ENCODE data around the gene PTPN3.
"Not testable (repeated sequence)": the region's sequence is repeated elsewhere in the genome, so short reads cannot be mapped to it uniquely, and the experiment has no call there.

The PTPN3 gene, protein sequence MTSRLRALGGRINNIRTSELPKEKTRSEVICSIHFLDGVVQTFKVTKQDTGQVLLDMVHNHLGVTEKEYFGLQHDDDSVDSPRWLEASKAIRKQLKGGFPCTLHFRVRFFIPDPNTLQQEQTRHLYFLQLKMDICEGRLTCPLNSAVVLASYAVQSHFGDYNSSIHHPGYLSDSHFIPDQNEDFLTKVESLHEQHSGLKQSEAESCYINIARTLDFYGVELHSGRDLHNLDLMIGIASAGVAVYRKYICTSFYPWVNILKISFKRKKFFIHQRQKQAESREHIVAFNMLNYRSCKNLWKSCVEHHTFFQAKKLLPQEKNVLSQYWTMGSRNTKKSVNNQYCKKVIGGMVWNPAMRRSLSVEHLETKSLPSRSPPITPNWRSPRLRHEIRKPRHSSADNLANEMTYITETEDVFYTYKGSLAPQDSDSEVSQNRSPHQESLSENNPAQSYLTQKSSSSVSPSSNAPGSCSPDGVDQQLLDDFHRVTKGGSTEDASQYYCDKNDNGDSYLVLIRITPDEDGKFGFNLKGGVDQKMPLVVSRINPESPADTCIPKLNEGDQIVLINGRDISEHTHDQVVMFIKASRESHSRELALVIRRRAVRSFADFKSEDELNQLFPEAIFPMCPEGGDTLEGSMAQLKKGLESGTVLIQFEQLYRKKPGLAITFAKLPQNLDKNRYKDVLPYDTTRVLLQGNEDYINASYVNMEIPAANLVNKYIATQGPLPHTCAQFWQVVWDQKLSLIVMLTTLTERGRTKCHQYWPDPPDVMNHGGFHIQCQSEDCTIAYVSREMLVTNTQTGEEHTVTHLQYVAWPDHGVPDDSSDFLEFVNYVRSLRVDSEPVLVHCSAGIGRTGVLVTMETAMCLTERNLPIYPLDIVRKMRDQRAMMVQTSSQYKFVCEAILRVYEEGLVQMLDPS

DNA sequence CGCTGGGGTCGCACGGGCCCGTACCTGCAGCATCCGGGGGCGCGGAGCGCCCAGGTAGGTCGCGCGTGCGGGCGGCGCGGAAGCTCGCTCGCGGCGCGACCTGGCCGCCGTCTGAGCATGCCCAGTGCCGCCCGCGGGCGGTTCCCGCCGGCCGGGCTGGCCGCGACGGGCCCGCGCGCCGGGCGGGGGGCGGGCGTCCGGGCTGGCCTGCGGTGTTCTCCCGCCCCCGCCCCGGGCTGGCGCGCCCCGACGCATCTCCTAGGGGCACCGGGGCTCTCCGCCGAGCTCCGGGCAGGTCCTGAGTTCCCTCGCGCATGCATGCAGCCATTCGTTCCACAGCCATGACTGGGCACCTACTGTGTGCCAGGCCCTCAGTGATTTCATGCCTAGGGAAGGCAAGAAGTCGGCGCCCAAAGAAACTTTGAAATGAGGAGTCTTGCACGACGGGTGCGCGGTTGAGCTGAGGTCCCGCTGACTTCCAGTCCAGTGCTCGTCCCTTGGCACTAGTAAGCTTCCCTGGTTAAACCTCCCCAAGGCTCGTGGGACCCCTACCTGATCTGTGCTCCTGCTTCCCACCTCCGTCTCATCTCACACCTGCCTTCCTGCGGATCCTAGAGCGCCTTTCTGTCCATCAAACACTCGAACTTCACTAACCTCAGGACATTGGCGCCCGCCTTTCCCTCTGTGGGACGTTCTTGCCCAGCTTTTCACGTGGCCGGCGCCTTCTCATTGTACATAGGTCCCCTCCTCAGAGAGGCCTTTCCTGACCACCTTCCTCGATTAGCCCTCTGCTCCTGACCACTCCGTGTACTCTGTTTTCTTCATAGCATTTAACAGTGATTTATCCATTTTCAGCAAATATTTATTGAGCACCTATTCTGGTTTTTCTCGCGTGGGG, at the start of gene PTPN3:
TSS of gene PTPN3 (minus strand) at position 113 of the 898 bp plus-strand sequence. CDS start 34,873 bp downstream, outside the sequence.
- in situ Hi-C loops (cut with MboI; ENCODE audit: low sequenced_read_pairs): no loop called here

DNA sequence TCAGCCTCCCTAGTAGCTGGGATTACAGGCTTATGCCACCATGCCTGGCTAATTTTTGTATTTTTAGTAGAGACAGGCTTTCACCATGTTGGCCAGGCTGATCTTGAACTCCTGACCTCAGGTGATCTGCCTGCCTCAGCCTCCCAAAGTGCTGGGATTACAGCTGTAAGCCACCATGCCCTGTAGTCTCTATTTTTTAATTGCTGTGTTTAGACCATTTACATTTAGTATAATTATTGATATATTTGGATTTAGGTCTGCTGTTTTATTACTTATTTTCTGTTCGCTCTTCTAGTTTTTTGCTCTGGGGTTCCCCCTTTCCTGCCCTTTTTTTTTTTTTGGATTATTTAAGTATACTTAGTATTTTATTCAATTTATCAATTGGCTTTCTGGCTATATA, 46.8 kb upstream of the PTPN3 start:
- in situ Hi-C loops (cut with MboI; ENCODE audit: low sequenced_read_pairs): not testable (repeated sequence)

DNA sequence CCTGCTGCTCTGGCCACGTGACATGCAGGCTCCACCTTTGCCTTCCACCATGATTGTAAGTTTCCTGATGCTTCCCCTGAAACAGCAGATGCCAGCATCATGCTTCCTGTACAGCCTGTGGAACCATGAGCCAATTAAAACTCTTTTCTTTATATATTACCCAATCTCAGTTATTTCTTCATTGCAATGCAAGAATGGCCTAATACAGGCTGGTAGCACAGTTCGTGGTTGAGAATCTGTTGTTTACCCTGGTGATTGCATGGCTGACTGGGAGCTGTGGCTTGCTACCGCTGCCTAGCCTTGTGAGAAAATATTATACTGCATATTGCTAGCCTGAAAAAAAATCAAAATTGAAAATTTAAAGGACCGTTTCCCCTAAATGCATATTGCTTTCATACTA, 44.8 kb upstream of the PTPN3 start:
- in situ Hi-C loops (cut with MboI; ENCODE audit: low sequenced_read_pairs): no loop called here

DNA sequence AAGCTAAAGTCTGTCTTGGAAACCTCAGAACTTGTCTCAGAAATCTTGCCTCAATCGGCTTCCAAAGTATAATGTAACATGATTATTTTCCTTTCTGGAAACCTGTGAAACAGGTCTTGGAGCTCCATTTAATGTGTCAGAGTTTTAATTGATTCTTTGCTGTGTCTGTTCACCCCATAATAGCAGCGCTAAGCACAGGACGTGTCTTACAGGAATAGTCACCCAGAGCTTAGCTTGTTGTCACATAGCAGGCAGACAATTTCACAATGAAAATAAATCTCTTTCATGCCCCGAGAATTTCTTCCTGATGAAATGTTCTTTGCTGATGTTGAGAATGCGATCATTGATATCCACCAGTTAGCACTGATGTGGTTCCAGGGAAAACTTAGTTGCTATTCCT, 40.2 kb upstream of the PTPN3 start:
- in situ Hi-C loops (cut with MboI; ENCODE audit: low sequenced_read_pairs): no loop called here

DNA sequence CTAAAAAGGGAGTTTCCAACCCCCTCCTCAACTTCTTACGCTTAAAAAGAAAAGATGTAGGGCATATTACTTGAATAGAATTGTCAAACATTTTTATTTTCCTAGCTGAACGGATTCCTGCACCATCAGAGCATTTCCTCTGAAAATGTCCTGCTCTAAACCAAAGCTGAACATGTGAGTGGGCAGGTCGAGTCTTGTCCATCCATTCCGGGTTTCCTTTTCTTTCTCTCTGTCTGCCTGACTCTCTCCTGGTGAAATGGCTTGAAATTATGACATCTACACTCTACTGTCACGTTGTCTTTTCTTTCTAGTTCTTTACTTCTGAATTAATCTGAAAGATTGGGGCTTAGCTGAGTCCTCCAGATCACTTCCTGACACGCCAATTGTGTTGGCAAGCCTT, 39.2 kb upstream of the PTPN3 start:
- in situ Hi-C loops (cut with MboI; ENCODE audit: low sequenced_read_pairs): no loop called here

DNA sequence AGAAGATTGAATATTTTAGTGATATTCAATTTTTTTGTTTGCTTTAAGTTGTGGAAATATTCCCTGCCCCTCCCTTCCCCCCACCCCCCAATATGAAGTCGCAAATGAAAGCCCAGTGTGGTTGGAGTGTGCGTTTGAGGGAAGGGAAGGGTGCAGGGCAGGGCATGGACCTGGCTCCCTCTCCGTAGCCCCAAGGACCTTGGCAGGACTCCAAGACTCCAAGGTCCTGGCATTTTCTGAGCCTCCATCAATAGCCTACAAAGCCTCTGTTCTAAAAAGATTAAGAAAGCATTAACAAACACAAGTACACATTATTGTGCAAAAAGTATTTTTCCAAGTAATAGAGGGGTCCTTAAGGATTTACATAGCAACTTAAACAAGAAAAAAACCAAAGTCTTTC, 38.8 kb upstream of the PTPN3 start:
- in situ Hi-C loops (cut with MboI; ENCODE audit: low sequenced_read_pairs): no loop called here

DNA sequence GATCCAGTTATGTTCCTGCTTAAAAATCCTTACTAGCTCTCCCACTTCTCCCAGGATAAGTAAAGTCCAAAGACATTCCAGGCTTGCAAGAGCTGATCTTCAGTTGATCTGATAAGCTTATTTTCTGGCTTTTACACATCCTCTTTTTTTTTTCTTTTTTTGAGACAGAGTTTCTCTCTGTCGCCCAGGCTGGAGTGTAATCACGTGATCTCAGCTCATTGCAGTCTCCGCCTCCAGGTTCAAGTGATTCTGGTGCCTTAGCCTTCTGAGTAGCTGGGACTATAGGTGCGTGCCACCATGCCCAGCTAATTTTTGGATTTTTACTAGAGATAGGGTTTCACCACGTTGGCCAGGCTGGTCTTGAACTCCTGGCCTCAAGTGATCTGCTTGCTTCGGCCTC, 37.3 kb upstream of the PTPN3 start:
- in situ Hi-C loops (cut with MboI; ENCODE audit: low sequenced_read_pairs): no loop called here

DNA sequence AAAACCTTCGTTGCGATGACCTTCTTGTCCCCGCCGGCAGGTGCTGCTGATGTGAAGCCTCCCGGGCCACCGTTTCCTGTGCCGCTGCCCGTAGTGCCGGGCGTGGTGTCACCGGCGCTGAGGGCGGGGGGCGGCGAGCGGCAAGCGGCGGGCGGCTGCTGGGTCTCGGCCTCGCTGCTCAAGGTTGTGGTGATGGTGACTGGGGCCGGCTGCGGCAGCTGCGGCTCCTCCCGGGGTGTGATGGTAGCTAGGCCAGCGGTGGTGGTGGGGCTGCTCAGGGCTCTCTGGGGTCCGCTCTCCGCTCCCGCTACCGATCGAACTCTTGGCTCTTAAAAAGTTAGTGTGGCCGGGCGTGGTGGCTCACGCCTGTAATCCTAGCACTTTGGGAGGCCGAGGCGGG, 36.0 kb upstream of the PTPN3 start:
- in situ Hi-C loops (cut with MboI; ENCODE audit: low sequenced_read_pairs): no loop called here

DNA sequence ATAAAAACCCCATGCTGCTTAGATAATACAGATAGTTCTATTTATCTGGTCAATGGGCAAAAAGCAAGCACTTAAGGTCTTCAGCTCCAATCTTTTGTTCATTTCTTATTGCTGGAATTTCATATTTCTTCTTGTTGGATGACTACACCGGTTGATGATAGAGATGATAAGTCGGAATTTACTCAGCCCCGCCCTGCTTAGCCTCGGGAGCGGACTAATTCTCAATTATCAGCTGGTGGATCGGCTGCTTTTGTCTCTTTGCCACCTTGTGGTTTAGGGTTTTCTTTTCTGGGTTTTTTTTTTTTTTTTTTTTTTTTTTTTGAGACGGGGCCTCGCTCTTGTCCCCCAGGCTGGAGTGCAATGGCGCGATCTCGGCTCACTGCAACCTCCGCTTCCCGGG, 34.5 kb upstream of the PTPN3 start:
- in situ Hi-C loops (cut with MboI; ENCODE audit: low sequenced_read_pairs): not testable (repeated sequence)

DNA sequence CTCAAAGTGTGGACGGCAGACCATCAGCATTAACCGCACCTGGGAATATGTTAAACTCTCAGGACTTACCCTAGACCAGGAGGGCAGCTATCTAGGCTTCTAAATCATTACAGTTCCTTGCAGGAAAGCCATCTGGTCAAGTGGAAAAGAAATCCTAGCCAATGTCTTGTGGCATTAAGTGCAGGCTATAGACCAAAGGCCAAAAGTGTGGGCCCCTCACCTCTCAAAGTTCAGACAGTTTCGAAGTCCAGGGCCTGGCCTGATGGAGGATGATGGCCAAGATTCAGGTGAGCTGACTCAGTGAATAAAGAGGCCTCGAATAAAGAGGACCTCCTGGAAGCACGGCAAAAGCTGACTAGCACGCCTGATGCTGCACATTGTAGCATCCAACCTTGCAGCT, 24.0 kb upstream of the PTPN3 start:
- in situ Hi-C loops (cut with MboI; ENCODE audit: low sequenced_read_pairs): no loop called here

DNA sequence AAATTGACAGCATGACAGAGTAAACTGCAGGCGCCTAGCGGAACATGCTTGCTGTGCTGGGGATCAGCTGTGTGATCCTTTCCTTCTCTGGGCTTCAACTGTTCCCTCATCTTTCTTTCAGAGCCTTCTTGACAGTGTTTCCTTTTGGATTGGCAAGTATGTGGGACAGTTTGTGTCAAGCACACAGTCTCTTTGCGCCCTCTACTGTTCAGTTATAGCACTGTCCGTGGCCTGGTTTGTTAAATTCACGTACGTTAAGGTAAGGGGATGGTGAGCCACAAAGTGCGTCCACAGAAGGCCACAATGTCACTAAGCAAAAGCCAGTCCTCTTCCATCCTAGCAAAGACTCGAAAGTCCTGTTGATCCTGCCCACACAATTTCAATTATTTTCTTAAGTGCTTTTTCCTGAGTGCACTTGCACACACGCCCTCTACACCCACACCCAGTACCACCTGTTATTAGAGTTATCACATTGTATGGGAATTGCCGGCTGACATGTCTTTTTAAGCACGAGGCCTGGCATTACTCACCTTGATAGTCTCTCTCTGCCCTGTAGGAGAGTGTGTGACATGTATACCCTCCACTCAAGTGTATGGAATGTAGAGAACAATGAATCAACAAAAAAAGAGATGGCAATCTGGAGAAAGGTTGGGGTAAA, 22.5 kb upstream of the PTPN3 start:
- in situ Hi-C loops (cut with MboI; ENCODE audit: low sequenced_read_pairs): no loop called here

DNA sequence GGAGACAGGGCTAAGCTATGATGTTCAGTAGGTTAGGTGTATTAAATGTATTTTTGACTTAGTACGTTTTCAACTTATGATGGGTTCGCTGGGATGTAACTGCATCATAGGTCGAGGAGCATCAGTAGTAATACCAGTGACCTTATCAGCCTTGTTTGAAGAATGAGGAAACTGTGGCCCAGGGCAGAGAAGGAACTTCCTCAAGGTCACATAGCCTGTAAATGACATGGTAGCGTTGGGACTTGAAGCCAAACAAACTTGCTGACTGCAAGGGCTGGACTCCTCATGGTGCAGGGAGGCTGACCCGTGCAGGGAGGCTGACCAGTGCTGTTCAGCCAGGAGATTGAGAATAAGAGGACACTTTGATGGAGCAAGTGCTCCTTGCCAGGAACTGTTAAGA, 21.3 kb upstream of the PTPN3 start:
- in situ Hi-C loops (cut with MboI; ENCODE audit: low sequenced_read_pairs): no loop called here

DNA sequence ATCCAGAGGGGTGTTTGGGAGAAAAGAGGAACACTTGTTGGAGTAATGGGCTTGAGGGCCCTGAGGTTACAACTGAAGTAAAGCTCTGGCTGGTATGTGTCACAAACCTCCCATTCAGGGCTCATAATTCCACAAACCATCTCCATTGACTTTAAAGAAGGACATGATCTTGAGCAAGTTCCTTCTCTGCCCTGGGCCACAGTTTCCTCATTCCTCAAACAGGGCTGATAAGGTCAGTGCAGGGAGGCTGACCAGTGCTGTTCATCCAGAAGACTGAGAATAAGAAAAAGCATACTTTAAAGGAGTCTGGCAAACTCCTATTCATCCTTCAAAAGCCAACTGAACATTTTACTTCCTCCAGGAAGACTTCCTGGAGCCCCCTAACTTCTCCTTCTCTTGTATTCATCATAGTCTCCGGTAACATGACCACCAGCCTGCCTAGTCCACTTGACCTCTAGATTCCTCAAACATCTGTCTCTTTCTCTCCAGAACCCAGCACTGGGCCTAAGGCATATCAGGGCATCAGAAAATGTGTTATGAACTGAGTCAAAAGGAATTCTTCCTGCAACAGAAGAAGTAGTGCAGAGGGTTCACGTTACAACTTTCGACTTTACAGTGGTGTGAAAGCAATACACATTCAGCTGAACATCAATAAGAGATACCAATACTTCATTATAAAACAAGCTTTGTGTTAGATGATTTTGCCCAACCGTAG, 20.7 kb upstream of the PTPN3 start:
- in situ Hi-C loops (cut with MboI; ENCODE audit: low sequenced_read_pairs): no loop called here

DNA sequence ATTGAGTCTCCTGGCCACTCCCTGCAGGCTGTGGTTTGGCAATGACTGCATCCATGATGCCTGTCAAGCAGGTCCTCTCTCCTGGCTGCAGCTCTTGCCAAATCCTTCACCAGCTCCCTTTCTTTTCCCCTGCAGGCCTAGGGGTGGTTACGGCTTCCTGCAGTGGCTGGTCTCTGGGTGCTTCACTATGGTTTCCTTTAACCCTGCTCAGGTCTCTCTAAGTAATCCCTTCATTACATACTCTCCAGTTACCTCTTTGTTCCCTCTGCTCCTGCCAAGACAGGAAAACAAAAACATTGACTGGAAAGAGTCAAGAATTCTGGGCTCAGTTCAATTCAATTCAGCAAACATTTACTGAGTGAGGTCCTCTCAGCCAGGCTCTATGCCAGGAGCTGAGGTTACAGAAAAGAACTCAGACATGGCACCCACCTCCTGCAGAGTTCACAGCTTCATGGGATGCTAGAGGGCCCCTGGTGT, 19.8 kb upstream of the PTPN3 start:
- in situ Hi-C loops (cut with MboI; ENCODE audit: low sequenced_read_pairs): no loop called here

DNA sequence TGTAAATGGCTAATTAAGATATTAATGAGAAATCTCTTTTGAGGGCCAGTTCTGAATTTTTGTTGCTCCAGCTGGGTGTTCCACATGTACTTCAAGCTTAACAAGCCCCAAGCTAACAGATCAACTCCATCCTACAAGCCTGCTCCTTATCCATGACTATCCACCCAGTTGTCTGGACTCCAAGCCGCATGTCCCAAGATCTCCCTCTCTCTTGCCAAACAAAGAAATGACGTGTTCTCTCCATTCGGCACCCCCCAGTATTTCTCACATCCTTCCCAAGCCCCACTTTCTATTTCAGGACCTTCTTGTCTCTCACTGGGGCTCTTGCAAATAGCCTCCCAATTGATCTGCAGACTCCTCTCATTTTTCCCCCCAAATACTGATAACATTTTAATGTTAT, 15.8 kb upstream of the PTPN3 start:
- in situ Hi-C loops (cut with MboI; ENCODE audit: low sequenced_read_pairs): no loop called here

DNA sequence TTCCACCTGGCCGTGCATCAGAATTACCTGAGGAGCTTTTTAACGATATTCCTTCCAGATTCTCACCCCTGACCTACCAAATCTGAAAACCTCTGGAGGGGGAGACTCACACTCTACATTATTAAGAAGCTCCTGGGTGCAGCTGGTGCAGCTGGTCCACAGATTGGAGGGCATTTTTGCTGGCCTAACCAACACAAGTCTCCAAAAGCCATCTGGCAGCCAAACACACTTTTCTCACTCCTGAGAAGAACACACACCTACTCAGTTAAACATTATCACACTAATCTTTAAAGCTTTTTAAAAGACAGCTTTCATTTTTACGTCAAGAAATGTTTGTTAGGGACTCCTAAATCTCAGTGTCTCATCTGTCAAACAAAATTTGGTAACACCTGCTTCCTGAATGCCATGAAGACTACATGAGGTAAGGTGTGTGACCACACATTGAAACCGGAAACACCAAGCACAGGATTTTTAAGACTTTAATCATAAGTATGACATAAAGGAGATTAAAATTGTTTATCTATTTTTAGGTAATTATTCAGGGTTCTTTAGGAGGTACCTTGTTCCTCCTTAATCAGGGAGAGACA, 14.2 kb upstream of the PTPN3 start:
- in situ Hi-C loops (cut with MboI; ENCODE audit: low sequenced_read_pairs): no loop called here

DNA sequence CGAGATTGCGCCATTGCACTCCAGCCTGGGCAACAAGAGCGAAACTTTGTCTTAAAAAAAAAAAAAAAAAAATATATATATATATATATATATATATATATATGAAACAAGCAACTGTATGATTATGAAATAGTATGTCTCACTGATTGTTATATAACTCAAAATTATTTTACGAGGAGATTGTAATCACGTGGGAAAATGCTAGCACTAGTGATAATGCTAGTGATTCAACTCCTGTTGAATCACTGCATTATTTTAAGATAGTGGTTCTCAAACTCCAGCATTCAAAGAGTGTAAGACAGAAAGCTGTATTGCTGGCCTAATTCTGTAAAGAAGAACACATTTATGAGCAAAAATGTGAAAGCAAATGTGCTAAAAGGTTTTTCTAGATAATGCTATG, 12.4 kb upstream of the PTPN3 start:
- in situ Hi-C loops (cut with MboI; ENCODE audit: low sequenced_read_pairs): no loop called here

DNA sequence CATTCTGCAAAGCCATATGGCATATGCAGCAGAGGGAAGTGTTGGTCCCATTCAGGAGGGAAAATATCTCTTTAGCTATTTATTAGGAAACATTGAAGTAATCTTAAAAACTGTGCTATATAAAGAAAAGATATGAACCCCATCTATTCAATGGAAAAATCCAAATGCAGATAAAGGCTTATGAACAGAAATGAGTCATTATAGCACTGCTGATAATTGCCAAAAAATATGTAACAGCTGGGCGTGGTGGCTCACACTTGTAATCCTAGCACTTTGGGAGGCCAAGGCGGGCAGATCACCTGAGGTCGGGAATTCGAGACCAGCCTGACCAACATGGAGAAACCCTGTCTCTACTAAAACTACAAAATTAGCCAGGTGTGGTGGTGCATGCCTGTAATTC, 11.9 kb upstream of the PTPN3 start:
- in situ Hi-C loops (cut with MboI; ENCODE audit: low sequenced_read_pairs): not testable (repeated sequence)

DNA sequence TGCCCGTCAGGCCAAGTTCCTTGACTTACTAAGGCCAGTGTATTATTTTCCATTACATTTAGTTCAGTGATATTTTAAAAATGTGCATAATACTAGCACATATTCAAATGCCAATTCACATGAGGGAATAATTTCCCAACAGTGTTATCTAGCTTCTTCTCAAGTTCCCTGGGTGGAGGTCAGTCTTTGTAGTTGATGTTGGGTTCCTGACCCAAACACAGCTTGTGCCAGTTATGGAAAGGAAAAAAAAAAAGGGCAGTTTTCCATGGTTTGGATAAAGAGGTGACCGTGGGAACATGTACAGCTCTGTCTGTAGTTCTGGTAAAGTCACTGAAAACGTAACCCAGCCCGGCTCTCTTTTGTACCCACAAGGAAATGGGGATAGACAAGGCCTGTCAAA, 11.5 kb upstream of the PTPN3 start:
- in situ Hi-C loops (cut with MboI; ENCODE audit: low sequenced_read_pairs): no loop called here

Data from HL-60/S4 treated with retinoic acid at 250 ng/mL for 4 days and 3 days (cell line).